HG03439 (cell line): ENCODE data around the gene NOXA1.

Source experiments
- ATAC-seq: cut with Tn5 transposase; IDR thresholded peaks from one replicate; pipeline ENCODE4 v1.9.1; 2021; ENCODE audit warnings: mild to moderate bottlenecking, moderate library complexity; ENCODE audit not compliant: unreplicated experiment

Gene NOXA1

GRCh38 chr9:137453643-137454081 is 30.5 kb downstream of the NOXA1 start:
- no peak for ATAC-seq

GRCh38 chr9:137454145-137454596 is 31.0 kb downstream of the NOXA1 start:
- no peak for ATAC-seq

GRCh38 chr9:137454597-137455358 is 31.6 kb downstream of the NOXA1 start:
- no peak for ATAC-seq

- ATAC-seq = no peak
Measured at GRCh38 chr9:137455359-137455991, 32.3 kb downstream of the NOXA1 start.

GRCh38 chr9:137456061-137456863 is 33.1 kb downstream of the NOXA1 start:
- no peak for ATAC-seq

- ATAC-seq = no peak
Measured at GRCh38 chr9:137456864-137457405, 33.7 kb downstream of the NOXA1 start.

- ATAC-seq = no peak
Measured at GRCh38 chr9:137457406-137458193, 34.4 kb downstream of the NOXA1 start.

GRCh38 chr9:137458194-137459151 is 35.3 kb downstream of the NOXA1 start:
- ATAC-seq = no peak

- ATAC-seq = peak; percentile 55
Measured at GRCh38 chr9:137459152-137459600, 36.0 kb downstream of the NOXA1 start, which contains the start of gene NSMF. Gene NSMF (minus strand): TSS chr9:137459334. CDS start chr9:137459102, 232 bp downstream.

GRCh38 chr9:137459601-137460362 is 36.6 kb downstream of the NOXA1 start:
- ATAC-seq = no peak

- no peak for ATAC-seq
Measured at GRCh38 chr9:137460363-137461315, 37.4 kb downstream of the NOXA1 start.

GRCh38 chr9:137461316-137461662 is 38.1 kb downstream of the NOXA1 start:
- ATAC-seq = no peak

GRCh38 chr9:137461663-137462395 is 38.6 kb downstream of the NOXA1 start:
- ATAC-seq = peak; percentile 46

- ATAC-seq = no peak
Measured at GRCh38 chr9:137462396-137462985, 39.3 kb downstream of the NOXA1 start.

- no peak for ATAC-seq
Measured at GRCh38 chr9:137462986-137463930, 40.1 kb downstream of the NOXA1 start.
